DMS53 treated with DMSO at 0.1 percent for 48 hours (cell line): ENCODE data around the gene DPYSL4.
A peak's percentile ranks its signal among the peaks of the same experiment; 100 is the strongest.
"Not testable (repeated sequence)": the region's sequence is repeated elsewhere in the genome, so short reads cannot be mapped to it uniquely, and the experiment has no call there.

ENCODE experiments used
- DNase-seq: peaks from one replicate; lab custom pipeline; 2025; ENCODE audit not compliant: unreplicated experiment; lab: John Stamatoyannopoulos, UW

The DPYSL4 gene

GRCh38 chr10:132205650-132206376 is 19.1 kb downstream of the DPYSL4 start:
- DNase-seq: no peak

GRCh38 chr10:132206377-132206745 is 19.6 kb downstream of the DPYSL4 start:
- DNase-seq: no peak

GRCh38 chr10:132206806-132207535 is 20.2 kb downstream of the DPYSL4 start:
- no peak for DNase-seq

GRCh38 chr10:132207536-132208461 is 21.1 kb downstream of the DPYSL4 start:
- no peak for DNase-seq

GRCh38 chr10:132208462-132209050 is 21.8 kb downstream of the DPYSL4 start:
- DNase-seq: no peak

GRCh38 chr10:132209130-132209529 is 22.4 kb downstream of the DPYSL4 start:
- no peak for DNase-seq

GRCh38 chr10:132209978-132210530 is 23.3 kb downstream of the DPYSL4 start:
- DNase-seq: no peak

GRCh38 chr10:132210766-132211165 is 24.0 kb downstream of the DPYSL4 start:
- DNase-seq: no peak

- DNase-seq: no peak
These were observed 24.5 kb downstream of the DPYSL4 start for GRCh38 chr10:132211246-132211645.

GRCh38 chr10:132212816-132213215 is 26.1 kb downstream of the DPYSL4 start:
- no peak for DNase-seq

- no peak for DNase-seq
These were observed 27.2 kb downstream of the DPYSL4 start for GRCh38 chr10:132213917-132214316.

GRCh38 chr10:132216441-132216840 is 29.7 kb downstream of the DPYSL4 start:
- not testable (repeated sequence) for DNase-seq

- DNase-seq: no peak
These were observed 32.7 kb downstream of the DPYSL4 start for GRCh38 chr10:132219486-132219885.

GRCh38 chr10:132220061-132220460 is 33.3 kb downstream of the DPYSL4 start:
- DNase-seq: no peak

GRCh38 chr10:132220996-132221395 is 34.2 kb downstream of the DPYSL4 start:
- DNase-seq: not testable (repeated sequence)

- no peak for DNase-seq
These were observed 36.0 kb downstream of the DPYSL4 start for GRCh38 chr10:132222726-132223125.

- peak; percentile 44 for DNase-seq
These were observed 36.4 kb downstream of the DPYSL4 start for GRCh38 chr10:132223156-132223590.

- no peak for DNase-seq
These were observed 37.0 kb downstream of the DPYSL4 start for GRCh38 chr10:132223611-132224342.

GRCh38 chr10:132224343-132225072 is 37.8 kb downstream of the DPYSL4 start:
- DNase-seq: no peak
